Suprapubic skin (tissue), 3 donors: ENCODE data around the gene SLC31A2.
"Not testable (repeated sequence)": the region's sequence is repeated elsewhere in the genome, so short reads cannot be mapped to it uniquely, and the experiment has no call there.

Experiments used
- CTCF ChIP-seq, 2 donors: fragments of 200-600 bp in 1 of 2; fragments of 450-650 bp in 1 of 2; sonication (generic) in 1 of 2; IDR thresholded peaks; one replicate each; pipeline ENCODE4 v1.5.1; 2016 to 2019; ENCODE audit warnings: antibody characterized with exemption in 2 of 2, mild to moderate bottlenecking in 1 of 2, moderate library complexity in 1 of 2
- EP300 ChIP-seq: sonication (generic); formaldehyde crosslinking; IDR thresholded peaks from one replicate; pipeline ENCODE4 v1.6.1; 2017; ENCODE audit warnings: antibody characterized with exemption
- POLR2A ChIP-seq, 2 donors: fragments of 450-650 bp; IDR thresholded peaks; one replicate each; pipeline ENCODE4 v1.6.1; 2017; ENCODE audit warnings: antibody characterized with exemption in 2 of 2, mild to moderate bottlenecking in 2 of 2, moderate library complexity in 2 of 2

- TF ChIP-seq EP300; POLR2A (IDR thresholded peaks at IDR 0.05); CTCF (IDR thresholded peaks at IDR 0.05): not testable (repeated sequence)
Measured at GRCh38 chr9:113140896-113141295, 9.9 kb upstream of the SLC31A2 start.
